ENCODE results near the gene SPECC1. TPM values are rescaled to one million over a fixed set of nuclear protein-coding genes. Genes with fewer than 3 reads are reported as not detected.

Gene SPECC1
- total RNA-seq, 1 experiment from 2014 or later: 43.5 TPM

GRCh38 chr17:19987897-19988296, 21.3 kb upstream of the SPECC1 start:
- no TSS peak for BruUV-seq (replicated peaks)

More at GRCh38 chr17:19987897-19988296, 21.3 kb upstream of the SPECC1 start:
- Histone ChIP-seq H4K20me1 (ENCODE audit: insufficient read depth) (no peaks in the 10 kb centered on the region), H3K9ac (ENCODE audit: low read length) (no peak overlapping the region), H3K27ac (ENCODE audit: low read depth, low read length) (no peak overlapping the region), H3K4me3 (replicated peaks in 1 of 2; ENCODE audit: low read depth in 1 of 2, low read length in 2 of 2) (no peak overlapping the region), H3K36me3 (ENCODE audit: control insufficient read depth in 1 of 2, insufficient read depth in 2 of 2, low read length in 2 of 2) (no peaks in the 10 kb centered on the region), H3K27me3 (ENCODE audit: insufficient read depth, low read length) (no peaks in the 10 kb centered on the region), H3K9me3 (ENCODE audit: control insufficient read depth in 1 of 2, insufficient read depth in 1 of 2, low read depth in 1 of 2, low read length in 2 of 2) (no peaks in the 10 kb centered on the region), H2AFZ (ENCODE audit: low read depth, low read length, poor library complexity, severe bottlenecking) (no peak overlapping the region), H3K79me2 (ENCODE audit: insufficient read depth, low read length) (no peaks in the 10 kb centered on the region), H3K4me2 (ENCODE audit: low read length) (no peak overlapping the region), H3K4me1 (ENCODE audit: control insufficient read depth in 1 of 2, insufficient read depth in 2 of 2, low read length in 2 of 2) (peaks cover 10 to 12% of the 10 kb centered on the region in 2 experiments; a peak in 2 of 4 replicates), H3K9me2 (ENCODE audit: insufficient read depth) (no peaks in the 10 kb centered on the region)
- intact Hi-C loops (cut with micrococcal nuclease): no loop called here
- TF ChIP-seq SIN3A (IDR thresholded peaks at IDR 0.05; ENCODE audit: low read depth): no peak
- TF ChIP-seq MAX (IDR thresholded peaks at IDR 0.05): no peak
- TF ChIP-seq SRF (IDR thresholded peaks at IDR 0.05; ENCODE audit: low read depth): no peak
- no peak for TF ChIP-seq REST (IDR thresholded peaks at IDR 0.05; ENCODE audit: low read depth)
- no peak for TF ChIP-seq TCF7L2 (IDR thresholded peaks at IDR 0.05; ENCODE audit: borderline replicate concordance, extremely low read depth, insufficient read depth, insufficient read length)
- TF ChIP-seq ZNF274 (IDR thresholded peaks at IDR 0.05; ENCODE audit: low read depth, low read length): no peak
- no peak for TF ChIP-seq ZBTB33 (IDR thresholded peaks at IDR 0.05; ENCODE audit: extremely low read depth, insufficient replicate concordance, low read length)
- no peak for TF ChIP-seq CBX3 (IDR thresholded peaks at IDR 0.05; ENCODE audit: low read depth)
- TF ChIP-seq EZH2phosphoT487 (IDR thresholded peaks at IDR 0.05; ENCODE audit: borderline replicate concordance): no peak
- ChIA-PET POLR2A (no interaction called here), CTCF (no interaction called here), RAD21 (ENCODE audit: low non-redundant PET in 1 of 2, low total read pairs in 2 of 2, uncharacterized antibody in 2 of 2, unreplicated experiment in 2 of 2) (no interaction called here)
- DNase-seq (ENCODE audit: low read depth, low spot score): no peak
- ATAC-seq: no peak

Measured in HCT116 (cell line).